HepG2 (cell line): ENCODE measurements around the gene PDS5B. TPM values are rescaled to one million over a fixed set of nuclear protein-coding genes. Genes with fewer than 3 reads are reported as not detected.

Source experiments
- ATAC-seq: fragments of 200-7000 bp; cut with Tn5 transposase; 3 replicates; pipeline ENCODE4 v1.9.1; 2020; ENCODE audit warnings: mild to moderate bottlenecking, moderate library complexity
- BruUV-seq: library from RNA; stranded (reverse); fragments of 400-500 nt; replicated peaks from 2 replicates; lab custom pipeline; 2021; lab: Mats Ljungman, UMichigan
- CTCF ChIA-PET: fragments of 300-600 bp; formaldehyde crosslinking; extraction: SDS; loops from one replicate; lab custom pipeline; 2021; ENCODE audit warnings: low total read pairs, inconsistent platforms, low intra/inter-chr PET ratio; lab: Yijun Ruan, JAX
- POLR2A ChIA-PET: fragments of 350-600 bp; sonication (Branson Sonifier 250); formaldehyde crosslinking; loops from one replicate; lab custom pipeline; 2020; ENCODE audit warnings: antibody characterized with exemption, inconsistent platforms; lab: Yijun Ruan, JAX
- DNase-seq: peaks from one replicate; pipeline ENCODE4 v3.0.0-alpha.2; 2015; ENCODE audit warnings: low spot score
- FAIRE-seq: peaks from 3 replicates; lab custom pipeline; 2011; peaks lifted over from hg19 to GRCh38; lab: Jason Lieb, UNC
- H2AFZ ChIP-seq: one replicate; pipeline ENCODE4 v1.6.1; 2011; ENCODE audit warnings: low read length, inconsistent platforms
- H3K27ac ChIP-seq: fragments of 300-600 bp; 3 replicates; pipeline ENCODE4 v1.8.0; 2011; ENCODE audit warnings: mixed run types, mild to moderate bottlenecking, mixed read lengths, low read length, inconsistent platforms; ENCODE audit not compliant: insufficient read depth; ENCODE audit errors: extremely low read length
- H3K27me3 ChIP-seq, 2 experiments: fragments of 200-600 bp in 1 of 2; 2 replicates in 1 of 2; 3 replicates in 1 of 2; pipeline versions ENCODE4 v1.6.0 to v1.8.0; 2011; ENCODE audit warnings: low read length in 2 of 2, mild to moderate bottlenecking in 2 of 2, moderate library complexity in 2 of 2, inconsistent platforms in 1 of 2; ENCODE audit not compliant: insufficient read depth in 2 of 2, control insufficient read depth in 1 of 2
- H3K36me3 ChIP-seq, 2 experiments: fragments of 200-600 bp in 1 of 2; replicated peaks in 1 of 2; 2 replicates in 1 of 2; 3 replicates in 1 of 2; pipeline versions ENCODE4 v1.5.1 to v1.8.0; 2011; ENCODE audit warnings: low read length in 2 of 2, inconsistent platforms in 1 of 2; ENCODE audit not compliant: insufficient read depth in 2 of 2, control insufficient read depth in 1 of 2
- H3K4me1 ChIP-seq: 2 replicates; pipeline ENCODE4 v1.5.1; 2012; ENCODE audit warnings: low read length, inconsistent platforms; ENCODE audit not compliant: insufficient read depth
- H3K4me2 ChIP-seq: 2 replicates; pipeline ENCODE4 v1.6.0; 2011; ENCODE audit warnings: low read depth, low read length, inconsistent platforms
- H3K4me3 ChIP-seq, 3 experiments: fragments of 200-600 bp in 1 of 3; sonication (generic), shearing (Covaris generic) in 1 of 3; replicated peaks in 1 of 3; 2 replicates each; pipeline ENCODE4 v1.5.1; 2011 to 2016; ENCODE audit warnings: low read length in 3 of 3, inconsistent platforms in 2 of 3, low read depth in 2 of 3, mild to moderate bottlenecking in 2 of 3, control low read depth in 1 of 3, mixed read lengths in 1 of 3; ENCODE audit not compliant: insufficient read depth in 1 of 3
- H3K79me2 ChIP-seq: one replicate; pipeline ENCODE4 v1.6.1; 2011; ENCODE audit warnings: low read length, inconsistent platforms; ENCODE audit not compliant: insufficient read depth
- H3K9ac ChIP-seq: 2 replicates; pipeline ENCODE4 v1.6.0; 2011; ENCODE audit warnings: mild to moderate bottlenecking, low read depth, low read length, inconsistent platforms; ENCODE audit not compliant: insufficient read depth
- H3K9me3 ChIP-seq: 2 replicates; pipeline ENCODE4 v1.5.1; 2012; ENCODE audit warnings: mild to moderate bottlenecking, low read length
- H4K20me1 ChIP-seq: 2 replicates; pipeline ENCODE4 v1.6.0; 2011; ENCODE audit warnings: inconsistent platforms, mild to moderate bottlenecking, low read length, moderate library complexity; ENCODE audit not compliant: insufficient read depth
- ARNTL ChIP-seq: sonication (generic); formaldehyde crosslinking; IDR thresholded peaks from 2 replicates; pipeline ENCODE4 v1.4.0; 2020; ENCODE audit warnings: mild to moderate bottlenecking, missing genetic modification reagents
- ATF3 ChIP-seq: sonication (generic); formaldehyde crosslinking; IDR thresholded peaks from 2 replicates; pipeline ENCODE4 v1.4.0; 2020; ENCODE audit warnings: missing genetic modification reagents
- HMG20B ChIP-seq: conservative IDR thresholded peaks from 2 replicates; pipeline ENCODE4 v1.6.1; 2016; ENCODE audit warnings: missing genetic modification reagents, missing compliant biosample characterization
- RFXANK ChIP-seq: IDR thresholded peaks from 2 replicates; pipeline ENCODE4 v1.6.1; 2016
- ZNF580 ChIP-seq: IDR thresholded peaks from 2 replicates; pipeline ENCODE4 v1.6.1; 2016; ENCODE audit warnings: low read depth, borderline replicate concordance
- WGBS: methylation state at CpG from one replicate; pipeline ENCODE4 v1.1.6; 2017; ENCODE audit warnings: low lambda C conversion rate; 5-methylcytosine and 5-hydroxymethylcytosine counted together
- in situ Hi-C: cut with HindIII; loops from 2 replicates; pipeline ENCODE4 v1.10.0; 2017; ENCODE audit warnings: low pct_unique_long_range_greater_than_20kb; ENCODE audit not compliant: extremely low pct_ligation_motif_present
- intact Hi-C: fragments of 100-400 bp; cut with micrococcal nuclease; formaldehyde crosslinking; loops from one replicate; pipeline ENCODE4 v1.10.0; 2022; ENCODE audit not compliant: unreplicated experiment
- polyA plus RNA-seq, 8 experiments: library from polyadenylated mRNA; depleted of rRNA in 3 of 8; stranded (reverse) in 7 of 8; unstranded in 1 of 8; fragments of >200 nt; fragmentation: Illumina TruSeq in 4 of 8; extraction: Trizol in 4 of 8; gene quantifications; 2 replicates each; pipeline versions ENCODE4 v1.2.1 to v1.2.3, GENCODE V29; 2011 to 2016; ENCODE audit warnings: low read depth in 4 of 8, missing spikeins in 1 of 8, mixed read lengths in 1 of 8; ENCODE audit not compliant: insufficient read depth in 1 of 8
- total RNA-seq, 5 experiments: library from RNA; depleted of rRNA; stranded (reverse); fragments of >200 nt; fragmentation: Illumina TruSeq; extraction: Trizol; gene quantifications; 2 replicates each; pipeline ENCODE4 v1.2.3, GENCODE V29; 2016; ENCODE audit warnings: low read depth in 1 of 5

Gene PDS5B
- total and polyA plus RNA-seq, 2 of the 13 experiments (the other 11 are each of a cell fraction or from before 2014, with no cell fraction given): 5.8 to 24.6 TPM

GRCh38 chr13:32657309-32657708 lies 71.1 kb downstream of the PDS5B start:
- Histone ChIP-seq H3K27ac (no peak overlapping the region), H3K79me2 (peaks cover 33% of the 10 kb centered on the region), H3K4me2 (no peak overlapping the region), H4K20me1 (no peaks in the 10 kb centered on the region), H3K27me3 (no peaks in the 10 kb centered on the region), H3K9ac (no peak overlapping the region), H3K36me3 (peaks cover 0 to 4% of the 10 kb centered on the region in 2 experiments; a peak in 3 of 5 replicates), H2AFZ (no peak overlapping the region), H3K4me1 (no peaks in the 10 kb centered on the region), H3K9me3 (peaks cover 15% of the 10 kb centered on the region; the same call in 1 of the 2 replicates), H3K4me3 (no peak overlapping the region)
- no TSS peak for BruUV-seq
- FAIRE-seq (no peak), DNase-seq (no peak), ATAC-seq (no peak)
- in situ Hi-C loops: no loop called here
- TF ChIP-seq ZNF580 (CRISPR knock-in tag) (no peak), HMG20B (CRISPR knock-in tag) (no peak)
- intact Hi-C loops: no loop called here
- ChIA-PET CTCF (no interaction called here), POLR2A (no interaction called here)
- 97% methylated on average over 3 of the region's 3 CpGs for WGBS

GRCh38 chr13:32659736-32660135 lies 73.5 kb downstream of the PDS5B start:
- Histone ChIP-seq H3K4me3 (no peak overlapping the region), H3K27me3 (no peaks in the 10 kb centered on the region), H3K4me2 (no peak overlapping the region), H3K27ac (no peak overlapping the region), H3K36me3 (peaks cover 0 to 1% of the 10 kb centered on the region in 2 experiments; a peak in 3 of 5 replicates), H3K9me3 (peaks cover 15% of the 10 kb centered on the region; the same call in 1 of the 2 replicates), H3K79me2 (peaks cover 26% of the 10 kb centered on the region), H4K20me1 (no peaks in the 10 kb centered on the region), H3K9ac (no peak overlapping the region), H2AFZ (no peak overlapping the region), H3K4me1 (peaks cover 16% of the 10 kb centered on the region)
- in situ Hi-C loops: no loop called here
- WGBS: 100% methylated on average over 1 of the region's 1 CpG
- intact Hi-C loops: no loop called here
- ChIA-PET POLR2A (no interaction called here), CTCF (no interaction called here)
- BruUV-seq: no TSS peak
- FAIRE-seq (no peak), DNase-seq (no peak)
- TF ChIP-seq ATF3 (CRISPR knock-in tag): no peak
- no peak for TF ChIP-seq ARNTL (CRISPR knock-in tag)
- no peak for TF ChIP-seq RFXANK (CRISPR knock-in tag)
- TF ChIP-seq, all 625 proteins: peak for 0
- ATAC-seq: no peak
